Smooth muscle cell (in vitro differentiated cells): ENCODE data around the gene MAP7D2. TPM values are rescaled to one million over a fixed set of nuclear protein-coding genes. Genes with fewer than 3 reads are reported as not detected.

Experiments
- DNase-seq: peaks from one replicate; lab custom pipeline; 2025; ENCODE audit not compliant: unreplicated experiment; lab: John Stamatoyannopoulos, UW
- H2AFZ ChIP-seq: fragments of 200-600 bp; sonication (generic); 2 replicates; pipeline ENCODE4 v1.6.0; 2016; ENCODE audit warnings: antibody characterized with exemption, low read depth, mild to moderate bottlenecking
- H3F3A ChIP-seq: fragments of 200-600 bp; sonication (generic); 2 replicates; pipeline ENCODE4 v1.6.0; 2017; ENCODE audit warnings: antibody characterized with exemption, low read depth
- H3K27ac ChIP-seq: fragments of 200-600 bp; sonication (generic); 2 replicates; pipeline ENCODE4 v1.5.1; 2016; ENCODE audit warnings: low read depth, mild to moderate bottlenecking
- H3K27me3 ChIP-seq: fragments of 200-600 bp; sonication (generic); 2 replicates; pipeline ENCODE4 v1.6.1; 2016; ENCODE audit warnings: low read depth, mild to moderate bottlenecking
- H3K36me3 ChIP-seq: fragments of 200-600 bp; sonication (generic); 2 replicates; pipeline ENCODE4 v1.5.1; 2016; ENCODE audit warnings: low read depth
- H3K4me1 ChIP-seq: fragments of 200-600 bp; sonication (generic); 2 replicates; pipeline ENCODE4 v1.5.1; 2016; ENCODE audit warnings: low read depth
- H3K4me2 ChIP-seq: fragments of 200-600 bp; sonication (generic); 2 replicates; pipeline ENCODE4 v1.6.0; 2016; ENCODE audit warnings: mild to moderate bottlenecking
- H3K4me3 ChIP-seq: fragments of 200-600 bp; sonication (generic); 2 replicates; pipeline ENCODE4 v1.5.1; 2016; ENCODE audit warnings: mild to moderate bottlenecking
- H3K79me2 ChIP-seq: fragments of 200-600 bp; sonication (generic); 2 replicates; pipeline ENCODE4 v1.6.0; 2016; ENCODE audit warnings: low read depth, mild to moderate bottlenecking
- H3K9ac ChIP-seq: fragments of 200-600 bp; sonication (generic); 2 replicates; pipeline ENCODE4 v1.6.0; 2016; ENCODE audit warnings: low read depth
- H3K9me3 ChIP-seq: fragments of 200-600 bp; sonication (generic); replicated peaks from 2 replicates; pipeline ENCODE4 v1.5.1; 2016; ENCODE audit warnings: low read depth
- H4K20me1 ChIP-seq: fragments of 200-600 bp; sonication (generic); 2 replicates; pipeline ENCODE4 v1.6.0; 2016; ENCODE audit warnings: low read depth
- CTCF ChIP-seq: fragments of 200-600 bp; sonication (generic); IDR thresholded peaks from 2 replicates; pipeline ENCODE4 v1.5.1; 2017; ENCODE audit warnings: borderline replicate concordance, mild to moderate bottlenecking, antibody characterized with exemption; ENCODE audit not compliant: insufficient read depth, poor library complexity, severe bottlenecking
- WGBS: methylation state at CpG from one replicate; pipeline ENCODE4 v1.1.7; 2016; ENCODE audit warnings: low lambda C conversion rate; 5-methylcytosine and 5-hydroxymethylcytosine counted together
- polyA plus RNA-seq: library from polyadenylated mRNA; unstranded; fragments of >200 nt; fragmentation: Nextera tagmentation; extraction: Ambion mirVana; gene quantifications from 2 replicates; pipeline ENCODE4 v1.2.1, GENCODE V29; 2016
- total RNA-seq: library from RNA; depleted of rRNA; stranded (reverse); fragments of >200 nt; gene quantifications from 2 replicates; pipeline ENCODE4 v1.2.3, GENCODE V29; 2014

MAP7D2 gene
- total and polyA plus RNA-seq, 2 experiments from 2014 or later: 0.18 TPM; not detected in 1

- TF ChIP-seq CTCF: no peak
These were observed 4.5 kb downstream of the MAP7D2 start for GRCh38 chrX:20112022-20112774.

GRCh38 chrX:20111271-20111670 is 5.4 kb downstream of the MAP7D2 start:
- no peak for DNase-seq
- H3K9ac ChIP-seq: no peak overlapping the region
- no peaks in the 10 kb centered on the region for H4K20me1 ChIP-seq
- H3K4me2 ChIP-seq: no peak overlapping the region
- no peaks in the 10 kb centered on the region for H3F3A ChIP-seq
- 89% methylated on average over 10 of the region's 10 CpGs for WGBS
- no peaks in the 10 kb centered on the region for H3K36me3 ChIP-seq
- no peaks in the 10 kb centered on the region for H3K79me2 ChIP-seq
- no peak overlapping the region for H3K4me3 ChIP-seq
- H3K27me3 ChIP-seq: peaks cover 12% of the 10 kb centered on the region
- TF ChIP-seq CTCF: no peak
- H2AFZ ChIP-seq: no peak overlapping the region
- no peaks in the 10 kb centered on the region for H3K9me3 ChIP-seq
- no peaks in the 10 kb centered on the region for H3K4me1 ChIP-seq
- no peak overlapping the region for H3K27ac ChIP-seq

More at GRCh38 chrX:20112022-20112774, 4.5 kb downstream of the MAP7D2 start:
- no peaks in the 10 kb centered on the region for H3K4me1 ChIP-seq
- DNase-seq: no peak
- H3F3A ChIP-seq: no peaks in the 10 kb centered on the region
- no peak overlapping the region for H3K4me3 ChIP-seq
- no peaks in the 10 kb centered on the region for H3K9me3 ChIP-seq
- H2AFZ ChIP-seq: no peak overlapping the region
- H3K4me2 ChIP-seq: no peak overlapping the region
- H3K27ac ChIP-seq: no peak overlapping the region
- H3K36me3 ChIP-seq: no peaks in the 10 kb centered on the region
- peaks cover 20% of the 10 kb centered on the region for H3K27me3 ChIP-seq
- H3K79me2 ChIP-seq: no peaks in the 10 kb centered on the region
- WGBS: 84% methylated on average over 14 of the region's 14 CpGs
- no peak overlapping the region for H3K9ac ChIP-seq
- no peaks in the 10 kb centered on the region for H4K20me1 ChIP-seq

GRCh38 chrX:20101934-20102581 is 14.6 kb downstream of the MAP7D2 start:
- TF ChIP-seq CTCF: no peak
- WGBS: 82% methylated on average over 2 of the region's 2 CpGs
- no peaks in the 10 kb centered on the region for H3K27me3 ChIP-seq
- no peak overlapping the region for H2AFZ ChIP-seq
- no peaks in the 10 kb centered on the region for H3F3A ChIP-seq
- no peaks in the 10 kb centered on the region for H3K79me2 ChIP-seq
- no peak overlapping the region for H3K27ac ChIP-seq
- H3K4me1 ChIP-seq: no peaks in the 10 kb centered on the region
- H3K9ac ChIP-seq: no peak overlapping the region
- H4K20me1 ChIP-seq: no peaks in the 10 kb centered on the region
- H3K4me3 ChIP-seq: no peak overlapping the region
- no peaks in the 10 kb centered on the region for H3K9me3 ChIP-seq
- no peaks in the 10 kb centered on the region for H3K36me3 ChIP-seq
- H3K4me2 ChIP-seq: no peak overlapping the region
- DNase-seq: no peak
